Myometrial cell (primary cell): ENCODE measurements around the gene MYBPC3. TPM values are rescaled to one million over a fixed set of nuclear protein-coding genes. Genes with fewer than 3 reads are reported as not detected.

Experiments used
- total RNA-seq: library from RNA; depleted of rRNA; stranded (reverse); fragments of >200 nt; gene quantifications from 2 replicates; pipeline ENCODE4 v1.2.3, GENCODE V29; 2015

The MYBPC3 gene
- not detected in 2 replicates for total RNA-seq

GRCh38 chr11:47352556-47352955 is at the start of gene MYBPC3:
TSS of gene MYBPC3 (minus strand) at chr11:47352702. CDS start at chr11:47352647, 55 bp downstream.

GRCh38 chr11:47378010-47378835 is 25.7 kb upstream of the MYBPC3 start, which contains the start of gene SPI1:
TSS of gene SPI1 (minus strand) at chr11:47378547. CDS start at chr11:47378353, 194 bp downstream.

Other genes with a start within 250 kb of the MYBPC3 start
- 134 and 172 TPM in 2 replicates for gene ARFGAP2, start 175.8 kb downstream of the MYBPC3 start, total RNA-seq
- 32.8 and 33.7 TPM in 2 replicates for gene PACSIN3, start 166.3 kb downstream of the MYBPC3 start, total RNA-seq
- gene DDB2, start 137.7 kb downstream of the MYBPC3 start, total RNA-seq = 57.1 and 62.3 TPM in 2 replicates
- gene ACP2, start 103.9 kb downstream of the MYBPC3 start, total RNA-seq = 38.3 and 42.2 TPM in 2 replicates
- gene NR1H3, start 94.7 kb downstream of the MYBPC3 start, total RNA-seq = 41.8 and 47.0 TPM in 2 replicates
- 22.5 and 26.8 TPM in 2 replicates for gene MADD, start 82.6 kb downstream of the MYBPC3 start, total RNA-seq
- not detected in 2 replicates for gene SPI1, start 25.8 kb upstream of the MYBPC3 start, total RNA-seq
- gene SLC39A13, start 55.9 kb upstream of the MYBPC3 start, total RNA-seq = 157 and 162 TPM in 2 replicates
- gene PSMC3, start 73.7 kb upstream of the MYBPC3 start, total RNA-seq = 258 and 272 TPM in 2 replicates
- gene RAPSN, start 96.4 kb upstream of the MYBPC3 start, total RNA-seq = 0.18 TPM in 1 of 2 replicates, not detected in the other
- 60.5 and 101 TPM in 2 replicates for gene CELF1, start 200.4 kb upstream of the MYBPC3 start, total RNA-seq
- 120 and 148 TPM in 2 replicates for gene PTPMT1, start 212.9 kb upstream of the MYBPC3 start, total RNA-seq
- gene KBTBD4, start 226.3 kb upstream of the MYBPC3 start, total RNA-seq = 22.9 and 28.3 TPM in 2 replicates
- 82.4 and 101 TPM in 2 replicates for gene NDUFS3, start 226.4 kb upstream of the MYBPC3 start, total RNA-seq
- not detected in 2 replicates for gene FAM180B, start 234.0 kb upstream of the MYBPC3 start, total RNA-seq
- 2.6 and 3.2 TPM in 2 replicates for gene C1QTNF4, start 241.7 kb upstream of the MYBPC3 start, total RNA-seq